Mesenchymal stem cell (in vitro differentiated cells and primary cell): Measurements from ENCODE around the gene RET.

Experiments
- DNase-seq: peaks from one replicate; pipeline ENCODE4 v3.0.0-alpha.2; 2013
- H2AFZ ChIP-seq: one replicate; pipeline ENCODE4 v1.6.1; 2013; ENCODE audit warnings: low read depth, mild to moderate bottlenecking, control low read depth, inconsistent platforms, low read length, moderate library complexity
- H2AK5ac ChIP-seq: 2 replicates; pipeline ENCODE4 v1.6.1; 2013; ENCODE audit warnings: low read length, moderate library complexity, mild to moderate bottlenecking, inconsistent platforms; ENCODE audit not compliant: severe bottlenecking
- H2BK120ac ChIP-seq: one replicate; pipeline ENCODE4 v1.6.1; 2013; ENCODE audit warnings: low read depth, mild to moderate bottlenecking, inconsistent platforms, low read length, moderate library complexity
- H2BK12ac ChIP-seq, 2 experiments: one replicate each; pipeline ENCODE4 v1.6.1; 2013; ENCODE audit warnings: inconsistent platforms in 2 of 2, low read length in 2 of 2, mild to moderate bottlenecking in 2 of 2, moderate library complexity in 2 of 2, control low read depth in 1 of 2
- H2BK15ac ChIP-seq: one replicate; pipeline ENCODE4 v1.6.1; 2013; ENCODE audit warnings: mild to moderate bottlenecking, low read depth, inconsistent platforms; ENCODE audit not compliant: poor library complexity, severe bottlenecking
- H2BK5ac ChIP-seq: 2 replicates; pipeline ENCODE4 v1.6.1; 2013; ENCODE audit warnings: low read depth, mild to moderate bottlenecking, low read length, control low read depth, inconsistent platforms; ENCODE audit not compliant: poor library complexity, severe bottlenecking
- H3K14ac ChIP-seq, 2 experiments: one replicate each; pipeline ENCODE4 v1.6.1; 2013; ENCODE audit warnings: inconsistent platforms in 2 of 2, low read length in 2 of 2, control low read depth in 1 of 2, mild to moderate bottlenecking in 1 of 2, moderate library complexity in 1 of 2
- H3K18ac ChIP-seq, 2 experiments: one replicate each; pipeline ENCODE4 v1.6.1; 2013; ENCODE audit warnings: inconsistent platforms in 2 of 2, low read length in 2 of 2, control low read depth in 1 of 2, low read depth in 1 of 2, mild to moderate bottlenecking in 1 of 2
- H3K23ac ChIP-seq, 2 experiments: one replicate each; pipeline ENCODE4 v1.6.1; 2013; ENCODE audit warnings: inconsistent platforms in 2 of 2, low read length in 2 of 2, mild to moderate bottlenecking in 2 of 2, moderate library complexity in 2 of 2, control low read depth in 1 of 2
- H3K27ac ChIP-seq: 2 replicates; pipeline ENCODE4 v1.5.1; 2013; ENCODE audit warnings: mild to moderate bottlenecking, moderate library complexity, low read length, control low read depth, inconsistent platforms; ENCODE audit not compliant: poor library complexity, severe bottlenecking
- H3K27me3 ChIP-seq, 2 experiments: 2 replicates each; pipeline versions ENCODE4 v1.6.1 to v1.7.0; 2013; ENCODE audit warnings: low read length in 2 of 2, mild to moderate bottlenecking in 2 of 2, moderate library complexity in 2 of 2, control low read depth in 1 of 2, inconsistent platforms in 1 of 2; ENCODE audit not compliant: control insufficient read depth in 1 of 2, insufficient read depth in 1 of 2
- H3K36me3 ChIP-seq, 2 experiments: 2 replicates each; pipeline versions ENCODE4 v1.6.1 to v1.7.0; 2013; ENCODE audit warnings: low read length in 2 of 2, control low read depth in 1 of 2, inconsistent platforms in 1 of 2, low read depth in 1 of 2, mild to moderate bottlenecking in 1 of 2; ENCODE audit not compliant: insufficient read depth in 2 of 2, control insufficient read depth in 1 of 2
- H3K4ac ChIP-seq, 2 experiments: one replicate each; pipeline ENCODE4 v1.6.1; 2013; ENCODE audit warnings: inconsistent platforms in 2 of 2, low read length in 2 of 2, mild to moderate bottlenecking in 2 of 2, moderate library complexity in 2 of 2, control low read depth in 1 of 2, low read depth in 1 of 2
- H3K4me1 ChIP-seq: 2 replicates; pipeline ENCODE4 v1.6.1; 2013; ENCODE audit warnings: low read depth, low read length, control low read depth; ENCODE audit not compliant: control insufficient read depth, insufficient read depth
- H3K4me2 ChIP-seq: 2 replicates; pipeline ENCODE4 v1.6.1; 2013; ENCODE audit warnings: low read length, mild to moderate bottlenecking, inconsistent platforms; ENCODE audit not compliant: poor library complexity, severe bottlenecking
- H3K4me3 ChIP-seq, 2 experiments: 2 replicates each; pipeline versions ENCODE4 v1.5.1 to v1.7.0; 2013; ENCODE audit warnings: low read length in 2 of 2, mild to moderate bottlenecking in 2 of 2, control low read depth in 1 of 2, low read depth in 1 of 2; ENCODE audit not compliant: insufficient read depth in 1 of 2
- H3K79me1 ChIP-seq: replicated peaks from 2 replicates; pipeline ENCODE4 v1.6.1; 2013; ENCODE audit warnings: mild to moderate bottlenecking, control low read depth, low read length, inconsistent platforms; ENCODE audit not compliant: poor library complexity, severe bottlenecking
- H3K9ac ChIP-seq: 2 replicates; pipeline ENCODE4 v1.7.0; 2013; ENCODE audit warnings: mild to moderate bottlenecking, low read length, moderate library complexity
- H3K9me3 ChIP-seq: 2 replicates; pipeline ENCODE4 v1.7.0; 2013; ENCODE audit warnings: mild to moderate bottlenecking, low read length; ENCODE audit not compliant: control insufficient read depth
- H4K8ac ChIP-seq: one replicate; pipeline ENCODE4 v1.6.1; 2013; ENCODE audit warnings: inconsistent platforms, mild to moderate bottlenecking, low read length, moderate library complexity
- H4K91ac ChIP-seq: one replicate; pipeline ENCODE4 v1.6.1; 2013; ENCODE audit warnings: mild to moderate bottlenecking, low read length, inconsistent platforms
- WGBS: methylation state at CpG from one replicate; pipeline ENCODE4 v1.1.7; 2013; ENCODE audit warnings: mixed read lengths; 5-methylcytosine and 5-hydroxymethylcytosine counted together

The RET gene

GRCh38 chr10:43040482-43041256 is 36.2 kb upstream of the RET start:
- no peaks in the 10 kb centered on the region for H3K36me3 ChIP-seq
- H3K9me3 ChIP-seq: no peaks in the 10 kb centered on the region
- no peak overlapping the region for H3K9ac ChIP-seq
- H3K4ac ChIP-seq: no peak overlapping the region
- H3K4me3 ChIP-seq: no peak overlapping the region
- no peak overlapping the region for H4K8ac ChIP-seq
- H4K91ac ChIP-seq: no peak overlapping the region
- no peak overlapping the region for H3K18ac ChIP-seq
- H2BK12ac ChIP-seq: no peak overlapping the region
- no peak overlapping the region for H2BK5ac ChIP-seq
- WGBS: 87% methylated on average over 5 of the region's 6 CpGs
- no peaks in the 10 kb centered on the region for H3K79me1 ChIP-seq
- H3K27me3 ChIP-seq: no peaks in the 10 kb centered on the region
- H2BK15ac ChIP-seq: no peak overlapping the region
- peaks cover 23% of the 10 kb centered on the region for H3K4me1 ChIP-seq
- H2AFZ ChIP-seq: no peak overlapping the region
- no peak overlapping the region for H3K14ac ChIP-seq
- H2BK120ac ChIP-seq: no peak overlapping the region
- H3K4me2 ChIP-seq: no peak overlapping the region
- DNase-seq: no peak
- no peak overlapping the region for H2AK5ac ChIP-seq
- no peak overlapping the region for H3K23ac ChIP-seq
- H3K27ac ChIP-seq: no peak overlapping the region

GRCh38 chr10:43041422-43042342 is 35.2 kb upstream of the RET start:
- Histone ChIP-seq H3K4ac (no peak overlapping the region), H2BK5ac (no peak overlapping the region), H3K36me3 (no peaks in the 10 kb centered on the region), H3K27me3 (no peaks in the 10 kb centered on the region), H2BK15ac (no peak overlapping the region), H3K18ac (no peak overlapping the region), H4K91ac (no peak overlapping the region), H2AK5ac (no peak overlapping the region), H3K4me1 (peaks cover 27% of the 10 kb centered on the region), H3K9me3 (no peaks in the 10 kb centered on the region), H2BK12ac (no peak overlapping the region), H3K9ac (no peak overlapping the region), H2BK120ac (no peak overlapping the region), H4K8ac (no peak overlapping the region), H3K4me3 (no peak overlapping the region), H2AFZ (no peak overlapping the region), H3K4me2 (no peak overlapping the region), H3K27ac (no peak overlapping the region), H3K23ac (no peak overlapping the region), H3K14ac (no peak overlapping the region), H3K79me1 (no peaks in the 10 kb centered on the region)
- 68% methylated on average over 9 of the region's 9 CpGs for WGBS
- no peak for DNase-seq

GRCh38 chr10:43042503-43043341 is 34.1 kb upstream of the RET start:
- Histone ChIP-seq H2AK5ac (no peak overlapping the region), H3K27ac (no peak overlapping the region), H3K4me3 (no peak overlapping the region), H2BK120ac (no peak overlapping the region), H3K14ac (no peak overlapping the region), H2AFZ (no peak overlapping the region), H3K9ac (no peak overlapping the region), H3K4ac (no peak overlapping the region), H3K27me3 (no peaks in the 10 kb centered on the region), H3K36me3 (no peaks in the 10 kb centered on the region), H3K79me1 (no peaks in the 10 kb centered on the region), H3K4me1 (peaks cover 27% of the 10 kb centered on the region), H4K8ac (no peak overlapping the region), H4K91ac (no peak overlapping the region), H2BK12ac (no peak overlapping the region), H3K9me3 (no peaks in the 10 kb centered on the region), H2BK5ac (no peak overlapping the region), H3K4me2 (no peak overlapping the region), H2BK15ac (no peak overlapping the region), H3K23ac (no peak overlapping the region), H3K18ac (no peak overlapping the region)
- WGBS: 80% methylated on average over 12 of the region's 12 CpGs
- no peak for DNase-seq
